ENCODE data around the gene ANAPC7.
"Not testable (repeated sequence)": the region's sequence is repeated elsewhere in the genome, so short reads cannot be mapped to it uniquely, and the experiment has no call there.

ANAPC7 gene

DNA sequence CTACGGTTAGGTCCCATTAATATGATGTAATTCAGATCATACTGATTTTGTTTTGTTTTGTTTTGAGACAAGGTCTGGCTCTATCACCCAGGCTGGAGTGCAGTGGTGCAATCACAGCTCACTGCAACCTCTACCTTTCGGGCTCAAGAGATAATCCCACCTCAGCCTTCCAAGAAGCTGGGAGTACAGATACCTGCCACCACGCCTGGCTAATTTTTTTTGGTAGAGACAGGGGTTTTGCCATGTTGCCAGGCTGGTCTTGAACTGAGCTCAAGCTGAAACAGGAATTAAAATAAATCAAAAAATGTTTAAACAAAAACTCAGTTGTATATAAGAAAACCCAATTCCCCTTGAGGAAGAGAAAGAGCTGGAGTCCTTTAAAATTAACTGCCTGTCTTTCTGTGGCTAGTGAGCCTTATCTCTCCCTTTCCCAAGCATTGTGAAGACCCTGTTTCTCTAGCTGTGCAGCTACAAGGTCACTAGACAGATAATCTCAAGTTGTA is 17.7 kb upstream of the ANAPC7 start:
- Histone ChIP-seq H3F3A (ENCODE audit: insufficient read depth) (no peaks in the 10 kb centered on the region), H3K27ac (ENCODE audit: low read depth, low read length) (no peak overlapping the region), H4K20me1 (ENCODE audit: low read depth, low read length) (no peaks in the 10 kb centered on the region), H3K36me3 (ENCODE audit: low read length) (no peaks in the 10 kb centered on the region), H3K9me2 (replicated peaks; ENCODE audit: insufficient read depth, low read length) (no peaks in the 10 kb centered on the region), H3K27me3 (ENCODE audit: low read length) (no peaks in the 10 kb centered on the region), H3K4me2 (ENCODE audit: low read depth, low read length, poor library complexity, severe bottlenecking) (no peak overlapping the region), H3K79me2 (ENCODE audit: insufficient read depth, low read length) (no peaks in the 10 kb centered on the region), H3K9me3 (ENCODE audit: insufficient read depth, low read length) (no peaks in the 10 kb centered on the region), H3K9ac (ENCODE audit: low read length) (no peak overlapping the region), H3K4me3 (ENCODE audit: insufficient read depth, low read length, poor library complexity, severe bottlenecking) (no peak overlapping the region), H2AFZ (ENCODE audit: low read depth, low read length, severe bottlenecking) (no peak overlapping the region)
- TF ChIP-seq EZH2phosphoT487 (conservative IDR thresholded peaks at IDR 0.05; ENCODE audit: low read length) (no peak), CTCF (IDR thresholded peaks at IDR 0.05; ENCODE audit: insufficient read depth, low read length, poor library complexity, severe bottlenecking) (no peak)

DNA sequence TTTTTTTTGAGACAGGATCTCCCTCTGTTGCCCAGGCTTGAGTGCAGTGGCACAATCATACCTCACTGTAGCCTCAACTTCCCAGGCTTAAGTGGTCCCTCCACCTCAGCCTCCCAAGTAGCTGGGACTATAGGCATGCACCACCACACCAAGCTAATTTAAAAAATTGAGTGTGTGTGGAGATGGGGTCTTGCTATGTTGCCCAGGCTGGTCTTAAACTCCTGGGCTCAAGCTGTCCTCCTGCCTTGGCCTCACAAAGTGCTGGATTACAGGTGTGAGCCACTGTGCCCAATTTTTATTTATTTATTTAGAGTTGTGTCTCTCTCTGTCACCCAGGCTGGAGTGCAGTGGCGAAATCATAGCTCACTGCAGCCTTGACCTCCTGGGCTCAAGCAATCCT is 17.1 kb upstream of the ANAPC7 start:
- not testable (repeated sequence) for H3K9me3 ChIP-seq (ENCODE audit: insufficient read depth, low read length); H3K4me2 ChIP-seq (ENCODE audit: low read depth, low read length, poor library complexity, severe bottlenecking); H3K9ac ChIP-seq (ENCODE audit: low read length); H4K20me1 ChIP-seq (ENCODE audit: low read depth, low read length); H3K27me3 ChIP-seq (ENCODE audit: low read length); H3F3A ChIP-seq (ENCODE audit: insufficient read depth); H2AFZ ChIP-seq (ENCODE audit: low read depth, low read length, severe bottlenecking); H3K36me3 ChIP-seq (ENCODE audit: low read length); H3K9me2 ChIP-seq (replicated peaks; ENCODE audit: insufficient read depth, low read length); H3K4me3 ChIP-seq (ENCODE audit: insufficient read depth, low read length, poor library complexity, severe bottlenecking); H3K27ac ChIP-seq (ENCODE audit: low read depth, low read length); H3K79me2 ChIP-seq (ENCODE audit: insufficient read depth, low read length)

- H3K36me3 ChIP-seq (ENCODE audit: low read length); H2AFZ ChIP-seq (ENCODE audit: low read depth, low read length, severe bottlenecking); H3K9ac ChIP-seq (ENCODE audit: low read length); H3F3A ChIP-seq (ENCODE audit: insufficient read depth); H4K20me1 ChIP-seq (ENCODE audit: low read depth, low read length); H3K27ac ChIP-seq (ENCODE audit: low read depth, low read length); H3K27me3 ChIP-seq (ENCODE audit: low read length); H3K79me2 ChIP-seq (ENCODE audit: insufficient read depth, low read length); H3K9me2 ChIP-seq (replicated peaks; ENCODE audit: insufficient read depth, low read length); H3K4me2 ChIP-seq (ENCODE audit: low read depth, low read length, poor library complexity, severe bottlenecking); H3K9me3 ChIP-seq (ENCODE audit: insufficient read depth, low read length); H3K4me3 ChIP-seq (ENCODE audit: insufficient read depth, low read length, poor library complexity, severe bottlenecking): not testable (repeated sequence)
These were observed 13.6 kb upstream of the ANAPC7 start for GRCh38 chr12:110417113-110417512.

DNA sequence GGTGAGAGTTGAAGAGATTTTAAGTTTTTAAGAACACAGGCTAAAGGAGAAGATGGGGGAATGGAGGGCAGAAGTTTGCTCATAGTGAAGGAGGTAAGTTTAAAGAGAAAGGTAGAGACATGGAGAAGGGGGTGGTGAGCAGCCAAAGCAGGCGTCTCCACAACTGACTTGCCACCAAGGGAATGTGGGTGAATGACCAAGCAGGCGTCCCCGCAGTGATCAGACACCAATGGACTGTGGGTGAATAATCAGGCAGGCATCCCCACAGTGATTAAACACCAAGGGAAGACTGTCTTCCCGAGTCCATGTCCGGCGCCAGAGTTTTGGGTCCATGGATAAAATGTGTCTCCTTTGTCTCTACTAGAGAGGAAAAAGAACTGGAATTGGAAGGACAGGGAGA is 6.6 kb upstream of the ANAPC7 start:
- H3K9me2 ChIP-seq (replicated peaks; ENCODE audit: insufficient read depth, low read length); H3K27ac ChIP-seq (ENCODE audit: low read depth, low read length); H4K20me1 ChIP-seq (ENCODE audit: low read depth, low read length); H2AFZ ChIP-seq (ENCODE audit: low read depth, low read length, severe bottlenecking); H3K9ac ChIP-seq (ENCODE audit: low read length); H3K27me3 ChIP-seq (ENCODE audit: low read length); H3K9me3 ChIP-seq (ENCODE audit: insufficient read depth, low read length); H3K4me2 ChIP-seq (ENCODE audit: low read depth, low read length, poor library complexity, severe bottlenecking); H3K79me2 ChIP-seq (ENCODE audit: insufficient read depth, low read length); H3K4me3 ChIP-seq (ENCODE audit: insufficient read depth, low read length, poor library complexity, severe bottlenecking); H3K36me3 ChIP-seq (ENCODE audit: low read length); H3F3A ChIP-seq (ENCODE audit: insufficient read depth): not testable (repeated sequence)

DNA sequence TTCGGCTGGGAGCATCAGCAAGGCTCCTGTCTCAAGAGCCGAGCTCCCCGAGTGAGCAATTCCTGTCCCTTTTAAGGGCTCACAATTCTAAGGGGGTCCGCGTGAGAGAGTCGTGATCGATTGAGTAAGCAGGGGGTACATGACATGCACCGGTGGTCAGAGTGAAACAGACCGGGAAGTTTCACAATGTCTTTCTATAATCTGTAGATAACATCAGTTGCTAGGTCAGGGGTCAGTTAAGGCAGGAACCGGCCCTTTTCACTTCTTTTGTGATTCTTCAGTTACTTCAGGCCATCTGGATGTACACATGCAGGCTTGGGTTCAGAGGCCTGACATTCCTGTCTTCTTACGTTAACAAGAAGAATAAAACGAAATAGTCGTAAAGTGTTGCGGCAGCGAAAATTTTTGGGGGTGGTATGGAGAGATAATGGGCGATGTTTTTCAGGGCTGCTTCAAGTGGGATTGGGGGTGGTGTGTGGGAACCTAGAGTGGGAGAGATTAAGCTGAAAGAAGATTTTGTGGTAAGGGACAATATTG is 1.7 kb upstream of the ANAPC7 start:
- peaks cover 34% of the 10 kb centered on the region for H3K79me2 ChIP-seq (ENCODE audit: insufficient read depth, low read length)
- H4K20me1 ChIP-seq (ENCODE audit: low read depth, low read length); H3K36me3 ChIP-seq (ENCODE audit: low read length); H2AFZ ChIP-seq (ENCODE audit: low read depth, low read length, severe bottlenecking); H3K9me3 ChIP-seq (ENCODE audit: insufficient read depth, low read length); H3K9ac ChIP-seq (ENCODE audit: low read length); H3K9me2 ChIP-seq (replicated peaks; ENCODE audit: insufficient read depth, low read length); H3K27me3 ChIP-seq (ENCODE audit: low read length); H3K4me3 ChIP-seq (ENCODE audit: insufficient read depth, low read length, poor library complexity, severe bottlenecking); H3K4me2 ChIP-seq (ENCODE audit: low read depth, low read length, poor library complexity, severe bottlenecking); H3F3A ChIP-seq (ENCODE audit: insufficient read depth); H3K27ac ChIP-seq (ENCODE audit: low read depth, low read length): not testable (repeated sequence)

Data from SU-DHL-6 (cell line).